Measurements from ENCODE around the gene RDH8. TPM values are rescaled to one million over a fixed set of nuclear protein-coding genes. Genes with fewer than 3 reads are reported as not detected.

Gene RDH8
- total and polyA plus RNA-seq, 2 donors (not counting 3 experiments of a cell fraction or from before 2014, with no cell fraction given), result not detected

GRCh38 chr19:10008184-10008765 is 5.0 kb upstream of the RDH8 start:
- Histone ChIP-seq H3K9ac (replicated peaks; ENCODE audit: extremely low read depth, insufficient read depth, low read length) (no peak overlapping the region), H3K79me2 (ENCODE audit: control insufficient read depth, insufficient read depth, low read length) (no peaks in the 10 kb centered on the region), H4K20me1 (replicated peaks; ENCODE audit: control insufficient read depth, extremely low read depth, insufficient read depth, low read length) (no peaks in the 10 kb centered on the region), H3K9me3 (replicated peaks; ENCODE audit: control insufficient read depth, insufficient read depth, low read length) (no peaks in the 10 kb centered on the region), H3K36me3 (ENCODE audit: control insufficient read depth in 2 of 2, extremely low read depth in 1 of 2, insufficient read depth in 2 of 2, low read length in 2 of 2) (no peaks in the 10 kb centered on the region), H3K4me3 (replicated peaks in 1 of 3; ENCODE audit: insufficient read depth in 1 of 3, low read depth in 1 of 3, low read length in 3 of 3) (no peak overlapping the region), H2AFZ (ENCODE audit: low read depth, low read length) (no peak overlapping the region), H3K4me2 (ENCODE audit: insufficient read depth, low read length) (no peak overlapping the region), H3K9me1 (replicated peaks; ENCODE audit: control insufficient read depth, extremely low read depth, insufficient read depth, low read length) (no peaks in the 10 kb centered on the region), H3K4me1 (ENCODE audit: control insufficient read depth, extremely low read depth, insufficient read depth, low read length) (peaks cover 4% of the 10 kb centered on the region), H3K27ac (ENCODE audit: insufficient read depth, low read depth, low read length) (no peak overlapping the region), H3K27me3 (ENCODE audit: control insufficient read depth in 2 of 2, insufficient read depth in 2 of 2, low read length in 2 of 2) (peaks cover 2 to 3% of the 10 kb centered on the region in 2 experiments)
- DNase-seq (ENCODE audit: low read depth, low spot score) (no peak), FAIRE-seq (no peak)
- CTCF ChIA-PET, result interaction anchor here (1.2 to 1.9 kb wide), 3 partner anchors 8 to 19 kb away, joined by 4 to 18 read pairs (median 6); no protein-coding TSS in a partner anchor
- BruUV-seq (replicated peaks), result no TSS peak
- TF ChIP-seq POLR2AphosphoS5 (IDR thresholded peaks at IDR 0.05; ENCODE audit: insufficient read depth, low read depth, low read length) (no peak), FOS (IDR thresholded peaks at IDR 0.05; ENCODE audit: borderline replicate concordance, insufficient read depth, low read length) (no peak), JUN (IDR thresholded peaks at IDR 0.05; ENCODE audit: borderline replicate concordance, insufficient read depth, insufficient read length, low read depth) (no peak), EZH2 (IDR thresholded peaks at IDR 0.05; ENCODE audit: borderline replicate concordance, low read depth, low read length, severe bottlenecking) (no peak), POLR2A (IDR thresholded peaks at IDR 0.05; ENCODE audit: low read depth, low read length) (no peak), GATA2 (IDR thresholded peaks at IDR 0.05; ENCODE audit: insufficient read depth, insufficient read length, low read depth, low read length) (no peak), MAX (IDR thresholded peaks at IDR 0.05; ENCODE audit: insufficient read depth, insufficient read length) (no peak), MYC (IDR thresholded peaks at IDR 0.05; ENCODE audit: low read depth, low read length) (no peak)
- TF ChIP-seq, protein P1, sequence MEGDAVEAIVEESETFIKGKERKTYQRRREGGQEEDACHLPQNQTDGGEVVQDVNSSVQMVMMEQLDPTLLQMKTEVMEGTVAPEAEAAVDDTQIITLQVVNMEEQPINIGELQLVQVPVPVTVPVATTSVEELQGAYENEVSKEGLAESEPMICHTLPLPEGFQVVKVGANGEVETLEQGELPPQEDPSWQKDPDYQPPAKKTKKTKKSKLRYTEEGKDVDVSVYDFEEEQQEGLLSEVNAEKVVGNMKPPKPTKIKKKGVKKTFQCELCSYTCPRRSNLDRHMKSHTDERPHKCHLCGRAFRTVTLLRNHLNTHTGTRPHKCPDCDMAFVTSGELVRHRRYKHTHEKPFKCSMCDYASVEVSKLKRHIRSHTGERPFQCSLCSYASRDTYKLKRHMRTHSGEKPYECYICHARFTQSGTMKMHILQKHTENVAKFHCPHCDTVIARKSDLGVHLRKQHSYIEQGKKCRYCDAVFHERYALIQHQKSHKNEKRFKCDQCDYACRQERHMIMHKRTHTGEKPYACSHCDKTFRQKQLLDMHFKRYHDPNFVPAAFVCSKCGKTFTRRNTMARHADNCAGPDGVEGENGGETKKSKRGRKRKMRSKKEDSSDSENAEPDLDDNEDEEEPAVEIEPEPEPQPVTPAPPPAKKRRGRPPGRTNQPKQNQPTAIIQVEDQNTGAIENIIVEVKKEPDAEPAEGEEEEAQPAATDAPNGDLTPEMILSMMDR (IDR thresholded peaks at IDR 0.05; ENCODE audit: extremely low read depth in 1 of 2, insufficient read depth in 1 of 2, low read depth in 1 of 2, low read length in 2 of 2), result no peak
- dilution Hi-C loops (cut with MboI; ENCODE audit: extremely low pct_ligation_motif_present, low sequenced_read_pairs) (no loop called here), intact Hi-C loops (cut with micrococcal nuclease) (no loop called here)
- POLR2A ChIA-PET, result no interaction called here

Measured in endothelial cell of umbilical vein (primary cell).